ENCODE results near the gene OR52D1.

The OR52D1 gene

GRCh38 chr11:5514841-5515240 lies 26.4 kb downstream of the OR52D1 start:
- no peak for DNase-seq

DNA sequence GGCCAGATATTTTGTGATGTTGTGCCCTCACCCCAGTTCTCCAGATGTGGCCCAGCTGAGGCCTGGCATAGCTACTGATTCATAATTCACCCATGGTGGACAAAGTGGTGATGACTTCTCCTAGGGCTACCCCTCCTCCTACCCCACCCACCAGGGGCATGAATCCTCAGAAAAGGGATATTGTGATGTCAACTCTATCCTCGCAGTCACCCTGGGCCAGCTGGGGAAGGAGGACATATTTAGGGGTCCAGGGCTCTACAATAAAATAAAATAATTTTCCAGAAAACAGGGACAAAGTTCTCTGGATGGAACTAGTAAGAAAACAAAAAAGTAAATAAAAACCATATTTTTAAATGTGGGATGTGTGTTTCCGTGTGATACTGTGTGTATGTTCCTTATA lies 28.1 kb downstream of the OR52D1 start, which contains the start of gene UBQLNL:
Gene UBQLNL, minus strand, starts transcription at position 101 of the 400 bp plus-strand sequence. CDS start 258 bp downstream, outside the sequence.
- no peak for DNase-seq

- DNase-seq = no peak
These were observed 33.1 kb downstream of the OR52D1 start for GRCh38 chr11:5521540-5521939.

GRCh38 chr11:5522308-5522707 lies 33.8 kb downstream of the OR52D1 start:
- no peak for DNase-seq

DNA sequence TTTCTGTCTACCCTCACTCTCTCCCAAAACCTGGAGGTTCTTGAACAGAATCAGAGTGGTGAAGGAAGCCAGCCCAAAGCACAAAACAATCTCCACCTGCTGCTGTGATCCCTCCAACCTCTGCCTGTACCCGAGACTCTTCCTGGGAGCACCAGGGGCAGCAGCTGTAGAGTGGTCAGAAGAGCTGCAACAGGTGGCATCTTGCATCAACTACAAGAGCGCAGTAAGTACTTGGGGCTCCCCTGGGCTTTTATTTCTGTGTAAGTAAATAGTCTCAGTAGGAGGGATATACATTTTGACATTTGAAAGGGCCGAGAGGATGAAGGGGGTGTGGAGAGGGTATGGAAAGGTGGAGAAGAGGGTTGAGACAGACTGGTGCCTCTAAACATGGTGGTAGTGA lies 36.3 kb downstream of the OR52D1 start:
- no peak for DNase-seq

GRCh38 chr11:5527716-5528115 lies 39.2 kb downstream of the OR52D1 start:
- no peak for DNase-seq

DNA sequence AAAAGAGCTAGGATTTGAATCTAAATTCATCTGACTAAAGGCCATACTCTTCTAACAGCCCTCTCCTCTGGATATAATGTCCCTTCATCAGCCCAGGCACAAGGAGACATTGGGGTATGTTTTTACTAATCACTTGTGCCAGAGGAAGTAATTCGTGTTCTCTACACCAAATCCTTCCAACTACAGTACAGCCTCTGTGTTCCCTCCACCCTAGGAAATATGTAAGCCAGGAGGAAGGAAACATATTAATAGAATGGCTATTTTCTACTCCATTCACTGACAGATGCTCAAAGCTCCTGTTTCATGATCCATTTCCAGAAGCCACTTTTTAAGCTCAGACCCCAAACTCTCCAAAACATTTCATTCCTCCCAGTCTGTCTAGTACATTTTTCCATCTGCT lies 40.0 kb downstream of the OR52D1 start:
- no peak for DNase-seq

DNA sequence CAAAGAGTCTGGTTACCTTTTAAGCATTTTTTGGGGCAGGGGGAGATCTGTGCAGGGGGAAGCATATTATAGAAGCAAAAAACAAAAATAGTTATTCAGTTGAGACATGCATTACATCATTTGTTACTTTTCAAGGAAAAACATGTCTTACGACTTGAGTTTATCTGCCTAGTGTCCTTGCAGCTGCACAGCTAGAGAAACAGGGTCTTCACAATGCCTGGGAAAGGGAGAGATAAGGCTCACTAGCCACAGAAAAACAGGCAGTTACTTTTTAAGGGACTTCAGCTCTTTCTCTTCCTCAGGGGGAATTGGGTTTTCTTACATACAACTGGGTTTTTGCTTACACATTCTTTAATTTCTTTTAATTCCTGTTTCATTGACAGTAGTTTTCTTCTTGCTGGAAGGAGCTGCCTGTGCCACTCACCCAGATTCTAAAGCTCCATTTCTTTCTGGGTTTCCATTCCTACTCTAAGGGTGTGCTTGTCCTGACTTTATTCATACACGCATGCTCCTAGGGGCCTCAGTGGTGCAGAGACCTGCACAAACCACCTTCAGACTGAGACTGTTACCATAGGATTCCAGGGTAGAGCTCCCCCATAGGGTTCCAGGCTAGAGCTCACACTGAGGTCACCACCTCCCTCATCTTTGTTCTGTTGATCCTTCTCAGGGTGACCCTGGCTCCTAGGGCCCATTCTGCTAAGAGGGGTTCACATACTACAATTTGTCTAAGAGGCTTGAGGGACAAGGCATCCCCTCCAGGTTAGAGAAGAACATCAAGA lies 42.8 kb downstream of the OR52D1 start:
- no peak for DNase-seq

DNA sequence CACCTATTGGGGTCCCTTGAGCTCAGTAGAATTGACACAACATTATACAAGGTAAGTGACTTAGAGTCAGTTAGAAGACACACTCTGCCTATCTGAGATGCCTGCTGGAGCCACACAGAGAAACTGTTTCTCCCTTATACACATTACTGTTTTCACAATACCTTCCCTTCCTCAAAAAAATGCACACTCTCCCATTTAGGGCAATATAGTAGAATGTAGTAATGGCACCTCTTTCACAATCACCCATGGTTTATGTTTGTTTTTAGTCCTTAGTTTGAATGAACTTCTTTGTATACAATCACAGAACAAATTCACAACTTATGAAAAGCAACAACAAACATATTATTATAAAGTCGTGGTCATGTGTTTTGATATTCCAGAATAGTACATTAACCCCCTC lies 45.6 kb downstream of the OR52D1 start:
- no peak for DNase-seq

- no peak for DNase-seq
These were observed 48.0 kb downstream of the OR52D1 start for GRCh38 chr11:5536482-5536881.

Measured in HCEC 1CT (cell line).